ENCODE results near the gene RORB. TPM values are rescaled to one million over a fixed set of nuclear protein-coding genes. Genes with fewer than 3 reads are reported as not detected.

RORB gene
- total and polyA plus RNA-seq, 12 donors, result 0.20 to 5.0 (median 2.6) TPM

GRCh38 chr9:74672237-74672636, 175.1 kb downstream of the RORB start:
- no peak overlapping the region for H3K27ac ChIP-seq

GRCh38 chr9:74674077-74674476, 176.9 kb downstream of the RORB start:
- H3K27ac ChIP-seq, result no peak overlapping the region
- ATAC-seq, result no peak
- DNase-seq, result no peak
- no peak for TF ChIP-seq CTCF (IDR thresholded peaks at IDR 0.05)
- intact Hi-C loops (cut with DNase I), result no loop called here
- WGBS, 2 donors, result 79% methylated on average over 6 of the region's 6 CpGs
- no peaks in the 10 kb centered on the region for H3K36me3 ChIP-seq
- H3K27me3 ChIP-seq, result no peaks in the 10 kb centered on the region
- H3K4me3 ChIP-seq, result no peak overlapping the region
- H3K9me3 ChIP-seq, result no peaks in the 10 kb centered on the region
- no peaks in the 10 kb centered on the region for H3K4me1 ChIP-seq

More at GRCh38 chr9:74672237-74672636, 175.1 kb downstream of the RORB start:
- no peak for ATAC-seq
- no peak overlapping the region for H3K4me3 ChIP-seq
- H3K9me3 ChIP-seq, result no peaks in the 10 kb centered on the region
- no peak for TF ChIP-seq CTCF (IDR thresholded peaks at IDR 0.05)
- 65 to 72% methylated on average over 2 of the region's 2 CpGs for WGBS, 2 donors
- no peaks in the 10 kb centered on the region for H3K27me3 ChIP-seq
- no peaks in the 10 kb centered on the region for H3K4me1 ChIP-seq
- no peak for DNase-seq
- H3K36me3 ChIP-seq, result peaks cover 0 to 5% (median 0%) of the 10 kb centered on the region in 9 donors
- intact Hi-C loops (cut with DNase I), result no loop called here

GRCh38 chr9:74681906-74682305, 184.8 kb downstream of the RORB start:
- no peaks in the 10 kb centered on the region for H3K9me3 ChIP-seq
- peaks cover 0 to 3% (median 0%) of the 10 kb centered on the region in 7 donors for H3K27me3 ChIP-seq
- TF ChIP-seq CTCF (IDR thresholded peaks at IDR 0.05), result no peak
- no peaks in the 10 kb centered on the region for H3K4me1 ChIP-seq
- no peak overlapping the region for H3K4me3 ChIP-seq
- DNase-seq (no peak), ATAC-seq (no peak)
- no peaks in the 10 kb centered on the region for H3K36me3 ChIP-seq
- 7 to 8% methylated on average over 3 of the region's 3 CpGs for WGBS, 2 donors
- H3K27ac ChIP-seq, result no peak overlapping the region
- intact Hi-C loops (cut with DNase I), result no loop called here

GRCh38 chr9:74683322-74683721, 186.2 kb downstream of the RORB start:
- Histone ChIP-seq H3K4me1 (no peaks in the 10 kb centered on the region), H3K36me3 (no peaks in the 10 kb centered on the region), H3K27me3 (peaks cover 0 to 3% (median 0%) of the 10 kb centered on the region in 7 donors), H3K27ac (no peak overlapping the region), H3K4me3 (no peak overlapping the region), H3K9me3 (no peaks in the 10 kb centered on the region)
- ATAC-seq, result no peak
- WGBS, 2 donors, result 87% methylated on average over 4 of the region's 4 CpGs
- DNase-seq, result no peak
- intact Hi-C loops (cut with DNase I), result no loop called here
- TF ChIP-seq CTCF (IDR thresholded peaks at IDR 0.05), result no peak

Data from heart right ventricle (tissue), 16 donors.